Measurements from ENCODE around the gene ANKS1B.

Gene ANKS1B

DNA sequence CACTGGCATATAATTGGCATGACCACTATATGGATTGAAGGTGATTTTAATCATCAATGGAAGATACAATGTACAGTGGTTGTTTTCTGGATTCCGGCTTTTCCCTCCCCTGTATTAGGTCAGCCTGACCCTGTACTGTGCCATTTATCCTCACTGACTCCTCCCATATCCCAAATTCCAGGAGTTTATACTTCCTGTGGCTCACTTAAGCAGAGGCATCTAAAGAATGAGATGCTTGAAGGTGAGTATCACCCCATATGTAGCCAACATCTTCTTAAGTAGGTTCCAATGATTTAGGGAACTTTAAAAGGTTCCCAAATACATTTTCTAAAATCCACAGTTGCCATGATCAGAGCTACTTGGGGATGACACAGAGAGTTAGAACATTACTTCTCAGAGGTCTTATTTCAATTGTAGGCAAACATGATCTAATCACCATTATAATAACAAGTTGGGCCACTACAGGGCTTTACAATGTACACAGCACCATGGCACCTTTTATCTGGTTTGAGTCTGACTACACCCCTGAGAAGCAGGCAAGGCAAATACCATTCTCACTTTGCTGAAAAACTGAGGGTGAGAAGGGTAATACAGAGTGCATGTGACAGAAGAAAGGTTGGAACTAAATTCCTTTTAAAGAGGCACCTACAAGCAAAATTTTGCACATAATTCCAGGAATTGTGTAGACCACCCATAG, 549.5 kb downstream of the ANKS1B start:
- TF ChIP-seq GATA3 (IDR thresholded peaks at IDR 0.05; ENCODE audit: low read depth, low read length) (no peak), GATA2 (IDR thresholded peaks at IDR 0.05; ENCODE audit: low read depth, low read length) (no peak)

DNA sequence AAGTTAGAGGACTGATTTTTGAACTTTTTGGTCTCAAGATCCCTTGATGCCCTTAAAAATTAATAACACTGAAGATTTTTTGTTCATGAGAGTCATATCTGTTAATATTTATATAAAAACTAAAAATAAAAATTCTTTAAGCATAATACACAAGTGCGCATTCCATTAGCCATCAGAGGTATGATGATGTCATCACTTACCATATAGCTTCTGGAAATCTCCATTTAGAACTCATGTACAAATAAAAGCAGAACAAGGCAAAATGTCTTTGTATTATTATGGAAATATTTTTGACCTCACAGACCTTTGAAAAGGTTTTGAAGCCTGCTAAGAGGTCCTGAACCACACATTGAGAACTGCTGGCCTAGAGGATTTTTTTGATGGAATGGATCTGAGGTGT, 551.6 kb downstream of the ANKS1B start:
- TF ChIP-seq GATA2 (IDR thresholded peaks at IDR 0.05; ENCODE audit: low read depth, low read length) (no peak), GATA3 (IDR thresholded peaks at IDR 0.05; ENCODE audit: low read depth, low read length) (no peak)

DNA sequence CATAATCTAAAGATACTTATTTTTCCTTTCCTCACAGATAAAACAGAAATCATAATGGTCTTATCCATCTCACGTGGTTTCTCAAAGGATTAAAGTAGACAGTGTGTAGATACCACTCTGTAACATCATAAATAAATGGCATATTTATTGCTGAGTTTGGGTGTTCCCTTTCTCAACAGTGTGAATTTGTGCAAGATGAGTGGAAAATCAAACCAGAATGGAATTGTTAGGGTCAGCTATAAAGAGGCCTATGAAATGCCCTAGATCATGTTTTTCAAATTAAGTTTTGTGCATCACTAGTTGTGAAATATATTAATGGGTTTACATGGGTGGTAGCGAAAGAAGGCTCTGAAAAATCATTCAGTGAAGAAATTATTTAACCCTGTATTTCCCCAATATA, 553.5 kb downstream of the ANKS1B start:
- no peak for TF ChIP-seq GATA2 (IDR thresholded peaks at IDR 0.05; ENCODE audit: low read depth, low read length)
- TF ChIP-seq GATA3 (IDR thresholded peaks at IDR 0.05; ENCODE audit: low read depth, low read length): no peak

DNA sequence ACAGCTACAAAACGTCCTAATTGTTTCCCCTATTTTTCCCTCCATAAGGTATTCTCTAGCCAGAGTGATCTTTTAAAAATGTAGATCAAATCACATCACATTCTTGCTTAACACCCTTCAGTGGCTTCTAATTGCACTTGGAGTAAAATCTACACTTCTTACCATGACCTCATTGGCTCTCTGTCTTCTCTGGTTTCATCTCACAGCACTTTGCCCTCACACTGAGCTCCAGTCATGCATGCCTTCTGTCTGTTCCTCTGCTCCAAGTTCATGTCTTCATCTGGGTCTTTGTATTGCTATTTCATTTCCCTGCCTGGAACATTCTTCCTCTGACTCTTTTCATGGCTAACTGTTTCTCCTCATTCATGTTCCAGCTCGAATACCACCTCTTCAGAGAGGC, 557.6 kb downstream of the ANKS1B start:
- TF ChIP-seq GATA3 (IDR thresholded peaks at IDR 0.05; ENCODE audit: low read depth, low read length) (no peak), GATA2 (IDR thresholded peaks at IDR 0.05; ENCODE audit: low read depth, low read length) (no peak)

DNA sequence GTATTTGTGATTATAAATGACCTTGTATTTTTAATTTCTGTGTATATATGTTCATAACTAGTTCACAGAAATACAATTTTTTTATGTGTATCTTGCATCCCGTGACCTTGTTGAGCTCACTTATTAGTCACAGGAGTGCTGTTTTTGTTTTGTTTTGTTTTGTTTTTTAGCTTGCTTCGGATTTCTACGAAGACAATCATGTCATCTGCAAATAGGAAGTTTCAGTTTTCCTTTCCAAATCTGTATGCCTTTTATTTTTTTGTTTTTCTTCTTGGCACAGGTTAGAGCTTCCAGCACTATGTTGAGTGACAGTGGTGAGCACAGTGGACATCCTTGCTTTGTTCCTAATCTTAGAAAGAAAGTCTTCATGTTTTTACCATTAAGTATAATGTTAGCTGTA, 566.4 kb downstream of the ANKS1B start:
- TF ChIP-seq GATA2 (IDR thresholded peaks at IDR 0.05; ENCODE audit: low read depth, low read length) (no peak), GATA3 (IDR thresholded peaks at IDR 0.05; ENCODE audit: low read depth, low read length) (no peak)

DNA sequence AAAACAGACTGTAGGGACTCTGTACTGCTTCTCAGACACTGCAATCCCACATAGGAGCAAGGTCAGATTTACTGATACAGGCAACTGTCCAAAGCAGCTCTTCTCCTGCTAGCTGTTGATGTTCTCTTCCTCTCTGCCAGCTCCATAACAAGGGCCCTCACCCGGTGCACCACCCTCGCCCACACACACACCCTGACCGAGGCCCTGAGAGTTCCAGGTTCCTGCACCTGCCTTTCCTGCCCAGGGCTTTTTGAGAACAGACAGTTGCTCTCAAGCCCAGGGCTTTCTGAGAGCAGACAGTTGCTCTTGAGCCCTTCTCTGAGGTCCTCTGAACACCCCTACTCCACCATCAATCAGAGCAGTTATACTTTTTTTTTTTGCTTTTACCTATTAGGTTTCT, 571.0 kb downstream of the ANKS1B start:
- TF ChIP-seq GATA3 (IDR thresholded peaks at IDR 0.05; ENCODE audit: low read depth, low read length): no peak
- no peak for TF ChIP-seq GATA2 (IDR thresholded peaks at IDR 0.05; ENCODE audit: low read depth, low read length)

DNA sequence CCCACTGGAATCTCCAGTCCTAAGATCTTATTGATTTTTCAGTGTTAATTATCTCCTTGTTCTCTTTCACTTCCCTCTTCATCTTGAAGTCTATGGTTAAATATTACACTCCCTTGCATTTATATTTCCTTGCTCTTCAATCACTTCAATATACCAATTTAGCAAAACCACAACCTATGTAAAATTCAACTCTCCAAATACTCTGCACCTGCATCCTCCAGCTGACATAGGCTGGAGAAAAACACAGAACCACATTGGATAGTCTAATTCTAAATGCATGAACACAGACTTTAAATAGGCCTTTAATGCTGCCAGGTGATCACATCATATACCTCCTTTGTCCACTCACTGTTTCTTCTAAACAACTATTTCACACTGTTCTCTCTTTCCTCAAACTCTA, 591.0 kb downstream of the ANKS1B start:
- TF ChIP-seq GATA3 (IDR thresholded peaks at IDR 0.05; ENCODE audit: low read depth, low read length) (no peak), GATA2 (IDR thresholded peaks at IDR 0.05; ENCODE audit: low read depth, low read length) (no peak)

DNA sequence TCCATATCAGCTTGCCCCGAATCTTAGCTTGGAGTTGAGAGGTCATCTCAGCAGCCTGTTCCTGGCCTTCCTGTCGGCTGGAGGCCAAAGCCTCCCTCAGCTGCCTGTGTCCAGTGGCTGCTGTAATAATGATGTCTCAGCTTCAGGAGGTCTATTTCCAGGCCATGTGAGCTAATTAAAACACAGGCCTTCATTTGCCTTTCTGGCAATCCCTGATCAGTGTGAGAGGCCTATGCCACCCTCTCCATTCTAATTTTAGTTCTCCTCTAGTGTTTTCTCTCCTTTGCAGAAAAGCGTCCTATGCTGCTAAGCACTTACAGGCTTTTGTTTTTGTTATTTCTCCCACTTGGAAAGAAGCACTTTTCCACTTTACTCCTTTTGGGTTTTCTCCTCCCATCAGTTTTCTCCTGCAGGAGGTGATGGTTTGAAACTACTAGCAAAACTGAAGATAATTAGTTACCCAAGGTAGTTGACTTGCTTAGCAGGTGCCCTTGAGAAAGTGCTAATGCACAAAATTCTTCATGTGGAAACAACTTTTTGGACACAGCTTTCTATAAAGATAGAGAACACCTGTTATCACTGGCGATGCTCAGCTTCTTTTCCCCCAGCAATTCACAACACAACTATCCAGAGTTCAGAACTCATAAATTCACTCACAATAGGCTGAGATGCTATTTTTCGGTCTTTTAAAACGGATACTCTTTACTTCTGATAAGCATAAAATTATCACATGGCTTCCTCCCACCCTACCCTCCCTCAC, 592.5 kb downstream of the ANKS1B start:
- TF ChIP-seq GATA3 (IDR thresholded peaks at IDR 0.05; ENCODE audit: low read depth, low read length) (no peak), GATA2 (IDR thresholded peaks at IDR 0.05; ENCODE audit: low read depth, low read length) (no peak)

DNA sequence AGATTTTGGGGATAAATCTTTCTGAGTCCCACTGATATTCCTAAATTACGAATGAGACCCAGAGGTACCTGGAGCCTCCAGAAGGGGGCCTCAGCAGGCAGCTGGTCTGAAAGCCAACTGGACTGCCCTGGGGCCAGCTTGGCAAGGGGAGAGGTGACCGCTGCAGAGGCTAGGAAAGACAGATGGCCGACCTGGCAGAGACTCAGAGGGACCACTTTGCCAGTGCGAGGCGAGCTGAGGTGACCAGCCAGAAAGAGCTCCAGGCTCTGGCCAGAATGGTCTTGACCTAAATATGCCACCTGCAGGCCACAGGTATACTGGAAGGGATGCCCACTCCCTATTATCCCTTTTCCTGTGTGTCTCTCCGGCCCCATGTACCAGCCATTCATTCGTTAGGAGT, 594.0 kb downstream of the ANKS1B start:
- TF ChIP-seq GATA2 (IDR thresholded peaks at IDR 0.05; ENCODE audit: low read depth, low read length): no peak
- no peak for TF ChIP-seq GATA3 (IDR thresholded peaks at IDR 0.05; ENCODE audit: low read depth, low read length)

DNA sequence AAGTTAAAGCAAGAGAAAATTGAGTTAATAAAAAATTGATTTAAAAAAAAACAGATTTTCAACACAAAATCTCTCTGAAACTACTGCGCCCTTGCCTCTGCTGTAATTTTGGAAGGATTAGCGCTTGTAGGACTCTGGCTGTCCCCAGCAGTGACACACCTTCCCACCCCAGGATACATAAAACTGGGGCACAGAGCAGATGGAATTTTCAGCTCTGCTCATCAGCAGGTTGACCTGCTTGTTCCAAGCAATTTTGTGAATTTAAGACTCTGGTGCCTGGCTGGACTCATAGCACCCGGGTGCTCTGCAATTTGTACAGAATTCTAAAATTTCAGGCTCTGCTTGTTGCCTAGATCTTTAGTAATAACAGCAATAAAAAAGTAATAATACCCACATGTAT, 595.0 kb downstream of the ANKS1B start:
- TF ChIP-seq GATA3 (IDR thresholded peaks at IDR 0.05; ENCODE audit: low read depth, low read length) (no peak), GATA2 (IDR thresholded peaks at IDR 0.05; ENCODE audit: low read depth, low read length) (no peak)

DNA sequence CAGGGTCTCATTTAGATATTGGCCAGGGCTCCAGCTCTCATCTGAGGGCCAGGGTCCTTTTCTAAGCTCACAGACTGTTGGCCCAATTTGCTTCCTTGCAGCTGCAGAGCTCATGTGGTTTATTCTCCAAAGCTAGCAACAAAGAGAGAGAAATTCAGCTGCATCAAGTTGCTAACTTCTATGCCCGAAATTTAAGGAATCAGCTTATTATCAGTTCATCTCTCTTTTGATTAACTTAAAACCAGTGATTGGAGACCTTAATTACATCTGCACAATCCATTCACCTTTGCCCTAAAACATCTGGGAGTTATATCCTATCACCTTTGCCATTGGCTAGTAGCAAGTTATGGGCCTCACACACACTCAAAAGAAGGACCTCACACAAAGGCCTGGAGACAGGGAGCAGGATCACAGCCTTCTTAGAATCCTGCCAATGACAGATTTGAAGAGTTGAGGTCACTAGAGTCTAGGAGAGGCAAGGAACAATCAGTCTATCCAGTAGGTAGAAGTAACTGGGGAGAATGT, 596.0 kb downstream of the ANKS1B start:
- TF ChIP-seq GATA2 (IDR thresholded peaks at IDR 0.05; ENCODE audit: low read depth, low read length): no peak
- TF ChIP-seq GATA3 (IDR thresholded peaks at IDR 0.05; ENCODE audit: low read depth, low read length): no peak

DNA sequence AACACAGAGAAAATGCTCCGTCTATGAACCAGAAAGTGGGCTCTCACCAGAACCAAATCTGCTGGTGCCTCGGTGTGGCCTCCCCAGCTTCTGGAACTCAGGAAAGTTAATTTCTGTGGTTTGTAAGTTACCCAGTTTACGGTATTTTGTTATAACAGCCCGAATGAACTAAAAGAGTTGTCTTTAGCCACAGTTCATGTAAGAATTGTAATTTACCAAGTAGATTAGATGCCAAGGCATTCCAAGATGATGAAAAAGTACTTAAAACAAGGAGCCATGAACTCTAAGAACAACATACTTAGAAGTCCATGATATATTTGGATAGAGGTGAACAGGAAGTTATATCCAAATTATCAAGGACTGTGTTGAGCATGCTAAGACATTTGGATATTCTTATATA, 597.1 kb downstream of the ANKS1B start:
- TF ChIP-seq GATA3 (IDR thresholded peaks at IDR 0.05; ENCODE audit: low read depth, low read length) (no peak), GATA2 (IDR thresholded peaks at IDR 0.05; ENCODE audit: low read depth, low read length) (no peak)

DNA sequence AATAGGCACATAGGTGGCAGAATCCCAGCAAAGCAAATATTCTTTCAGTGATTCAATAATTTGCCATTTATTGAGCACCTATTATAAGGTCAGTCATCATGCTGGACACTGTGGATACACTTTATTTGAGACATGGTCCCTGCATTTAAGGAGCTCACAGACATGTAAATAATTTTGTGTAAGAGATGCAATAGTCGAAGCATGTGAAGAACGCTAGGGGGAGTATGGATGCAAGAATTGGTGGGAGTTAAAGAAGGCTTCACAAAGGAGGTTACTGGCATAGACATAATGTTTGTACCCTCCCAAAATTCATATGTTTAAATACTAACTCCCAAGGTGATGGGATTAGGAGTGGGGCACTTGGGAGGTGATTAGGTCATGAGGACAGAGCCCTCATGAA, 597.8 kb downstream of the ANKS1B start:
- no peak for TF ChIP-seq GATA3 (IDR thresholded peaks at IDR 0.05; ENCODE audit: low read depth, low read length)
- TF ChIP-seq GATA2 (IDR thresholded peaks at IDR 0.05; ENCODE audit: low read depth, low read length): no peak

DNA sequence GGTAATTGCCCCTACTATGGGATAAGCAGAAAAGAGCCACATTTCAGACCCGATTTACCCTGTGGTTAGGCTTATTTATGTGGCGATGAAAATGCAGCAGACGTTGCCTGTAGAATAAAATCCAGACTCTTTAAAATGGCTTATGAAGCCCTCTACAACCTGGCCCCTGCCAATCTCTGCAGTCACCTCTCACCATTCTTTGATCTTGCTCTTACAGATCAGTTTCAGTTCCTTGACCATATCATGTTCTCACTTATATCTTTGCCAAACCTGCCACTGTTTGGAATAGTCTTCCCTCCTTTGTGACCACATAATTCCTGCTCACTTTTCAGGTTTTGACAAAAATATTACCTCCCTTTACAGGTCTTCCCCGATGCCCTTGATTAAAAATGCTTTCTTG, 601.5 kb downstream of the ANKS1B start:
- TF ChIP-seq GATA2 (IDR thresholded peaks at IDR 0.05; ENCODE audit: low read depth, low read length) (no peak), GATA3 (IDR thresholded peaks at IDR 0.05; ENCODE audit: low read depth, low read length) (no peak)

DNA sequence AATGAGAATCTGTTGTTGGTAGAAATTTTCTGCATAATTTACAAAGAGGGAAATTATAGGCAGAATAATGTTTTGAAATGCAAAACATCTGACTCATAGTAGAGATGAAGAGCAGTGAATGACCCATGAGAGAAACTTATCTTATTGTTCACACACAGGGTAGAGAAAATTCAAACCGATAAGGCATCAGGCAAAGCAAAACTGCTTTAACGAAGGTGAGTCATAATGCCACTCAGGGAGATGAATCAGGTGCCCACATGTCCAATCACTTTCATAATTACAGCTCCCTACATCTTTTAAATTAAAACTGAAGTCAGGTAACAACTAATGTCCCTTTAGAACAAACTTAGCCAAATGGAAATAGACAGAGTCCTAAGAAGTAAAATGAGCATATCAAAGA, 602.7 kb downstream of the ANKS1B start:
- no peak for TF ChIP-seq GATA3 (IDR thresholded peaks at IDR 0.05; ENCODE audit: low read depth, low read length)
- no peak for TF ChIP-seq GATA2 (IDR thresholded peaks at IDR 0.05; ENCODE audit: low read depth, low read length)

Measured in SH-SY5Y (cell line).